Measurements from ENCODE around the gene PRKAA2.
"Not testable (repeated sequence)": the region's sequence is repeated elsewhere in the genome, so short reads cannot be mapped to it uniquely, and the experiment has no call there.

Gene PRKAA2

GRCh38 chr1:56644919-56645676, at the start of gene PRKAA2:
PRKAA2 (plus strand) TSS chr1:56645314; CDS start chr1:56645388, 74 bp downstream.
- DNase-seq (ENCODE audit: extremely low spot score), result peak; percentile 31
- TF ChIP-seq, protein P1, sequence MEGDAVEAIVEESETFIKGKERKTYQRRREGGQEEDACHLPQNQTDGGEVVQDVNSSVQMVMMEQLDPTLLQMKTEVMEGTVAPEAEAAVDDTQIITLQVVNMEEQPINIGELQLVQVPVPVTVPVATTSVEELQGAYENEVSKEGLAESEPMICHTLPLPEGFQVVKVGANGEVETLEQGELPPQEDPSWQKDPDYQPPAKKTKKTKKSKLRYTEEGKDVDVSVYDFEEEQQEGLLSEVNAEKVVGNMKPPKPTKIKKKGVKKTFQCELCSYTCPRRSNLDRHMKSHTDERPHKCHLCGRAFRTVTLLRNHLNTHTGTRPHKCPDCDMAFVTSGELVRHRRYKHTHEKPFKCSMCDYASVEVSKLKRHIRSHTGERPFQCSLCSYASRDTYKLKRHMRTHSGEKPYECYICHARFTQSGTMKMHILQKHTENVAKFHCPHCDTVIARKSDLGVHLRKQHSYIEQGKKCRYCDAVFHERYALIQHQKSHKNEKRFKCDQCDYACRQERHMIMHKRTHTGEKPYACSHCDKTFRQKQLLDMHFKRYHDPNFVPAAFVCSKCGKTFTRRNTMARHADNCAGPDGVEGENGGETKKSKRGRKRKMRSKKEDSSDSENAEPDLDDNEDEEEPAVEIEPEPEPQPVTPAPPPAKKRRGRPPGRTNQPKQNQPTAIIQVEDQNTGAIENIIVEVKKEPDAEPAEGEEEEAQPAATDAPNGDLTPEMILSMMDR (IDR thresholded peaks at IDR 0.05; ENCODE audit: control extremely low read depth, extremely low read depth, low read depth, missing control alignments), result no peak
- ChIA-PET CTCF (no interaction called here), POLR2A (no interaction called here)

GRCh38 chr1:56595397-56596191, 49.5 kb upstream of the PRKAA2 start:
- DNase-seq (ENCODE audit: extremely low spot score); CTCF ChIA-PET; POLR2A ChIA-PET: not testable (repeated sequence)

DNA sequence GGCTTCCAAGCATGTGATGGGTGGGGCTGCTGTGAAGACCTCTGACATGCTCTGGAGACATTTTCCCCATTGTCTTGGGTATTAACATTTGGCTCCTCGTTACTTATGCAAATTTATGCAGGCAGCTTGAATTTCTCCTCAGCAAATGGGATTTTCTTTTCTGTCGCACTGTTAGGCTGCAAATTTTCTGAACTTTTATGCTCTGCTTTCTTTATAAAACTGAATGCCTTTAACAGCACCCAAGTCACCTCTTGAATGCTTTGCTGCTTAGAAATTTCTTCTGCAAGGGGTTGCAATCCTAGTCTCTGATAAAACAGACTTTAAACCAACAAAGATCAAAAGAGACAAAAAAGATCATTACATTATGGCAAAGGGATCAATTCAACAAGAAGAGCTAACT, 35.0 kb upstream of the PRKAA2 start:
- CTCF ChIA-PET; DNase-seq (ENCODE audit: extremely low spot score); POLR2A ChIA-PET: not testable (repeated sequence)

GRCh38 chr1:56610770-56611169, 34.3 kb upstream of the PRKAA2 start:
- DNase-seq (ENCODE audit: extremely low spot score); CTCF ChIA-PET; POLR2A ChIA-PET: not testable (repeated sequence)

DNA sequence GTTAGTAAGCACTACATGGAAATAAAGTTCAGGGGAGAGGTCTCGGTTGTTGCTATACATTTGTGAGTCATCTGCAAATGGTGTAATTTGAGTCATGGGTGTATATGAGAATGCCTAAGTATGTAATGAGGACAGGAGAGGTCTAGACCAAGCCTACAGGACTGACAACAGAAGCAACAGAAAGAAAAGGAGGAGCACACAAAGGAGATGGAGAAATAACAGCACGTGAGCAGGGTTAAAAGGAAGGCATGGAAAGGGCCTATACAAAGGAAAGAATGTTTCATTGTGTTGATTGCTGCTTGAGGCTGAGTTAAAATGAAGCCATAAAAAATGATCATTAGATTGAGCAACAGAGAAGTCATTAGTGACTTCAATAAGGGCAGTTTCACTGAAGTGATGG, 28.0 kb upstream of the PRKAA2 start:
- POLR2A ChIA-PET, result no interaction called here
- TF ChIP-seq, protein P1 (IDR thresholded peaks at IDR 0.05; ENCODE audit: control extremely low read depth, extremely low read depth, low read depth, missing control alignments), result no peak
- no peak for DNase-seq (ENCODE audit: extremely low spot score)
- CTCF ChIA-PET, result no interaction called here

GRCh38 chr1:56625819-56626440, 19.2 kb upstream of the PRKAA2 start:
- DNase-seq (ENCODE audit: extremely low spot score), result no peak
- TF ChIP-seq, protein P1 (IDR thresholded peaks at IDR 0.05; ENCODE audit: control extremely low read depth, extremely low read depth, low read depth, missing control alignments), result no peak
- ChIA-PET CTCF (no interaction called here), POLR2A (no interaction called here)

GRCh38 chr1:56626546-56626945, 18.6 kb upstream of the PRKAA2 start:
- CTCF ChIA-PET, result no interaction called here
- POLR2A ChIA-PET, result no interaction called here
- DNase-seq (ENCODE audit: extremely low spot score), result no peak
- TF ChIP-seq, protein P1 (IDR thresholded peaks at IDR 0.05; ENCODE audit: control extremely low read depth, extremely low read depth, low read depth, missing control alignments), result no peak

- DNase-seq (ENCODE audit: extremely low spot score), result no peak
- POLR2A ChIA-PET, result no interaction called here
- TF ChIP-seq, protein P1 (IDR thresholded peaks at IDR 0.05; ENCODE audit: control extremely low read depth, extremely low read depth, low read depth, missing control alignments), result no peak
- CTCF ChIA-PET, result no interaction called here
These were observed 18.0 kb upstream of the PRKAA2 start for GRCh38 chr1:56627019-56627635.
